ENCODE data around the gene OTULIN.

The OTULIN gene

DNA sequence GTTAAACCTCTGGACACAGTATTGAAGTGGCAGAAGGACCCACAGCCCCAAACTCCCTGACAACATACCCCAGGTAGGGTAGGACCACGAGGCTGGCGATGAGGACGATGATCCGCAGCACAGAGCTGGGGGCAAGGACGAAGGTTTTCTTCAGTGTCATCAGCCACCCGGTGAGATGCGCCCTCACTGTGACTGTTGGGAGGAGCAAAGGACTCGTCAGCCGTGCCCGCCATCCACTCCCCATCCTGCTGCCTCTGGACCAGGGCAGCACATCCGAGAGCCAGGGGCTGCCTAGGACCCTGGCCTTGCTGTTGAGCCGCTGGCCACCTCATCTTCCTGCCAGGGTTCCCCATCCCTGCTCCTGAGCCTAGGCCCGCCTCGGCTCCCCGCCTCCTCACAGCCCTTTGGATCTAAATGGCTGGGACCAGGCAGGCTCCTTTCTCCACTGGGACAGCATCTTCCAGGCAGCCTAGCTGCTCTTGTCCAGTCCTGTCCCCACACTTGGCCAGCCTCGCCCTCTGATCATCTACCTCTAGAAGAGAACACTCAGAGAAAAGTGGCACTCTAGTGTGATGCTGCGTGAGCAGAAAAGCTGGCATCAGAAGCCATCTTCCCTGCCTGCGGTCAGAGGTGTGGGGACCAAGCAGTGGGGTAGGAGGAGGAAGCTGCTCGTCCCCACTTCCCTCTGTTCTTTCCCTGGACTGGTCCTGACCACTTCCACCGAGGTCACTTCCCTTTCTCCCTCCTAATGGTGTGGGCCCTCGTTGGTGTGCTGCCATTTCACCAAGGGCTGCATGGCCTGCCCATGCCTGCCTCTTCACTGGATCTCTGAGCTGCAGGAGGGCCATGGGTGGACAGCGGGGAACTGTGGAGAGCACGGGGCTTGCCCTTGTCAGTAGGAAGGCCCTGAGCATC, 49.2 kb downstream of the OTULIN start:
- no peaks in the 10 kb centered on the region for H3K27me3 ChIP-seq (ENCODE audit: control insufficient read depth, low read length)
- no peaks in the 10 kb centered on the region for H3K79me2 ChIP-seq (ENCODE audit: control insufficient read depth, low read length)
- no peak overlapping the region for H3K27ac ChIP-seq (ENCODE audit: low read depth, low read length)
- H3F3A ChIP-seq (ENCODE audit: control insufficient read depth, insufficient read depth): no peaks in the 10 kb centered on the region
- H3K9me2 ChIP-seq (replicated peaks; ENCODE audit: control insufficient read depth, low read length): no peaks in the 10 kb centered on the region
- no peaks in the 10 kb centered on the region for H4K20me1 ChIP-seq (ENCODE audit: control insufficient read depth, insufficient read depth, low read depth, low read length)
- no peak overlapping the region for H3K4me2 ChIP-seq (ENCODE audit: low read length)
- H3K4me3 ChIP-seq (ENCODE audit: low read length): no peak overlapping the region
- TF ChIP-seq, protein P1, sequence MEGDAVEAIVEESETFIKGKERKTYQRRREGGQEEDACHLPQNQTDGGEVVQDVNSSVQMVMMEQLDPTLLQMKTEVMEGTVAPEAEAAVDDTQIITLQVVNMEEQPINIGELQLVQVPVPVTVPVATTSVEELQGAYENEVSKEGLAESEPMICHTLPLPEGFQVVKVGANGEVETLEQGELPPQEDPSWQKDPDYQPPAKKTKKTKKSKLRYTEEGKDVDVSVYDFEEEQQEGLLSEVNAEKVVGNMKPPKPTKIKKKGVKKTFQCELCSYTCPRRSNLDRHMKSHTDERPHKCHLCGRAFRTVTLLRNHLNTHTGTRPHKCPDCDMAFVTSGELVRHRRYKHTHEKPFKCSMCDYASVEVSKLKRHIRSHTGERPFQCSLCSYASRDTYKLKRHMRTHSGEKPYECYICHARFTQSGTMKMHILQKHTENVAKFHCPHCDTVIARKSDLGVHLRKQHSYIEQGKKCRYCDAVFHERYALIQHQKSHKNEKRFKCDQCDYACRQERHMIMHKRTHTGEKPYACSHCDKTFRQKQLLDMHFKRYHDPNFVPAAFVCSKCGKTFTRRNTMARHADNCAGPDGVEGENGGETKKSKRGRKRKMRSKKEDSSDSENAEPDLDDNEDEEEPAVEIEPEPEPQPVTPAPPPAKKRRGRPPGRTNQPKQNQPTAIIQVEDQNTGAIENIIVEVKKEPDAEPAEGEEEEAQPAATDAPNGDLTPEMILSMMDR (IDR thresholded peaks at IDR 0.05; ENCODE audit: low read depth, low read length, poor library complexity, severe bottlenecking): no peak
- no peak for TF ChIP-seq EZH2phosphoT487 (IDR thresholded peaks at IDR 0.05; ENCODE audit: borderline replicate concordance, low read length)
- H3K36me3 ChIP-seq (ENCODE audit: control insufficient read depth, low read length): peaks cover 70% of the 10 kb centered on the region
- H3K9me3 ChIP-seq (ENCODE audit: control insufficient read depth, insufficient read depth, low read length): no peaks in the 10 kb centered on the region
- no peaks in the 10 kb centered on the region for H3K4me1 ChIP-seq (ENCODE audit: control insufficient read depth, low read length)

- Histone ChIP-seq H3K4me1 (ENCODE audit: control insufficient read depth, low read length) (no peaks in the 10 kb centered on the region), H3K4me2 (ENCODE audit: low read length) (no peak overlapping the region), H3K27ac (ENCODE audit: low read depth, low read length) (no peak overlapping the region), H3F3A (ENCODE audit: control insufficient read depth, insufficient read depth) (no peaks in the 10 kb centered on the region), H3K79me2 (ENCODE audit: control insufficient read depth, low read length) (no peaks in the 10 kb centered on the region), H3K27me3 (ENCODE audit: control insufficient read depth, low read length) (no peaks in the 10 kb centered on the region), H4K20me1 (ENCODE audit: control insufficient read depth, insufficient read depth, low read depth, low read length) (no peaks in the 10 kb centered on the region), H3K4me3 (ENCODE audit: low read length) (no peak overlapping the region), H3K9me2 (replicated peaks; ENCODE audit: control insufficient read depth, low read length) (no peaks in the 10 kb centered on the region), H3K9me3 (ENCODE audit: control insufficient read depth, insufficient read depth, low read length) (no peaks in the 10 kb centered on the region), H3K36me3 (ENCODE audit: control insufficient read depth, low read length) (peaks cover 62% of the 10 kb centered on the region)
- TF ChIP-seq EZH2phosphoT487 (IDR thresholded peaks at IDR 0.05; ENCODE audit: borderline replicate concordance, low read length): no peak
- TF ChIP-seq, protein P1 (IDR thresholded peaks at IDR 0.05; ENCODE audit: low read depth, low read length, poor library complexity, severe bottlenecking): no peak
Observed at GRCh38 chr5:14714706-14715105, 50.2 kb downstream of the OTULIN start.

DNA sequence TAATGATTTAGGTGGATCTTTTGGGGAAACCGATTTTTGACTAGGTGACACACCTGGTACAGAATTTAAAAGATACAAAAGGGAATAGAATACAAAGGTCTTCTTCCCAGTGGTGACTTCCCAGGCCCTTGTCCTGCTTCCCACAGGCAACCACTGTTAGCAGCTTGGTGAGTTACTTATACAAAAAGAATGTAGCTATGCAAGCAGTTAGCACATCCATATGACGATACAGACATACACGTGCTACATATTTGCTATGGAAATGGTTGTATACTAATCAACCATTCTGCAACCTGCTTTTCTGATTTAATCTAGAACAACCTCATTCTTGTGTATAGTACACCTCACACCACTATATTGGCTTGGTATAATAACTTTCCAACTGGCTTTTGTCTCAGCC, 51.0 kb downstream of the OTULIN start:
- peaks cover 54% of the 10 kb centered on the region for H3K36me3 ChIP-seq (ENCODE audit: control insufficient read depth, low read length)

More for the DNA sequence above, 51.0 kb downstream of the OTULIN start:
- H3K4me3 ChIP-seq (ENCODE audit: low read length): no peak overlapping the region
- H3K9me3 ChIP-seq (ENCODE audit: control insufficient read depth, insufficient read depth, low read length): no peaks in the 10 kb centered on the region
- H3F3A ChIP-seq (ENCODE audit: control insufficient read depth, insufficient read depth): no peaks in the 10 kb centered on the region
- no peaks in the 10 kb centered on the region for H3K9me2 ChIP-seq (replicated peaks; ENCODE audit: control insufficient read depth, low read length)
- H3K79me2 ChIP-seq (ENCODE audit: control insufficient read depth, low read length): no peaks in the 10 kb centered on the region
- TF ChIP-seq EZH2phosphoT487 (IDR thresholded peaks at IDR 0.05; ENCODE audit: borderline replicate concordance, low read length): no peak
- TF ChIP-seq, protein P1 (IDR thresholded peaks at IDR 0.05; ENCODE audit: low read depth, low read length, poor library complexity, severe bottlenecking): no peak
- no peaks in the 10 kb centered on the region for H4K20me1 ChIP-seq (ENCODE audit: control insufficient read depth, insufficient read depth, low read depth, low read length)
- H3K27me3 ChIP-seq (ENCODE audit: control insufficient read depth, low read length): no peaks in the 10 kb centered on the region
- H3K27ac ChIP-seq (ENCODE audit: low read depth, low read length): no peak overlapping the region
- no peaks in the 10 kb centered on the region for H3K4me1 ChIP-seq (ENCODE audit: control insufficient read depth, low read length)
- H3K4me2 ChIP-seq (ENCODE audit: low read length): no peak overlapping the region

All from DOHH2 (cell line).